ENCODE results near the gene TRIM17.

TRIM17 gene

DNA sequence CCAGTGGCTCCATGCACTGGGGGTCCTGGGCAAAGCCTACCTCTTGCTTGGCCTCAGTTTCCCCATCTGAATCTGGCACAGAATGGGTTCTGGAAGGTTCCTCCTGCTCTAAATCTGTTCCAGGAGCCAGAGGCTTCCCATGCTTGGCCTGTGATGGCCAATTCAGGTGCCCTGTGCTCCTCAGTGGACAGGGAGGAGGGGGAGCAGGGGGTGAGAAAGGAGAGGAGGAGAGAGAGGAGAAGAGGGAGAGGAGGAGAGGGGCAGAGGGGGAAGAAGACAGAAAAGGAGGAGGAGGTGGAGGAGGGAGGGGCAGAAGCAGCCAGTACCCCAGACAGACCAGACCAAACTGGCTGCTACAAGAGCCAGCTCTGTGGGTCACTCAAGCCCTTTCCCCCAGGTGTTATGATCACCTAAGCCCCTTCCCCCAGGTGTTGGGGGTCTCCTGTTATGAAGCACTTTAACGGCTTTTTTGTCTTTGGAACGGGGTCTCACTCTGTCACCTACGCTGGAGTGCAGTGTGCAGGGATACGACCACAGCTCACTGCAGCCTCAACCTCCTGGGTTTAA lies 53.7 kb downstream of the TRIM17 start:
- no peaks in the 10 kb centered on the region for H4K20me1 ChIP-seq (ENCODE audit: control insufficient read depth, insufficient read depth, low read depth, low read length)
- H3K4me2 ChIP-seq (ENCODE audit: low read length): no peak overlapping the region
- H3K79me2 ChIP-seq (ENCODE audit: control insufficient read depth, low read length): no peaks in the 10 kb centered on the region
- H3K36me3 ChIP-seq (ENCODE audit: control insufficient read depth, low read length): no peaks in the 10 kb centered on the region
- H3F3A ChIP-seq (ENCODE audit: control insufficient read depth, insufficient read depth): no peaks in the 10 kb centered on the region
- no peak overlapping the region for H3K4me3 ChIP-seq (ENCODE audit: low read length)
- H3K9me2 ChIP-seq (replicated peaks; ENCODE audit: control insufficient read depth, low read length): no peaks in the 10 kb centered on the region
- TF ChIP-seq EZH2phosphoT487 (IDR thresholded peaks at IDR 0.05; ENCODE audit: borderline replicate concordance, low read length) (no peak), CTCF (IDR thresholded peaks at IDR 0.05; ENCODE audit: low read depth, low read length, poor library complexity, severe bottlenecking) (no peak)
- H3K9me3 ChIP-seq (ENCODE audit: control insufficient read depth, insufficient read depth, low read length): no peaks in the 10 kb centered on the region
- H3K27ac ChIP-seq (ENCODE audit: low read depth, low read length): no peak overlapping the region
- H3K27me3 ChIP-seq (ENCODE audit: control insufficient read depth, low read length): no peaks in the 10 kb centered on the region
- H3K4me1 ChIP-seq (ENCODE audit: control insufficient read depth, low read length): peaks cover 4% of the 10 kb centered on the region

- no peak overlapping the region for H3K27ac ChIP-seq (ENCODE audit: low read depth, low read length)
- no peaks in the 10 kb centered on the region for H4K20me1 ChIP-seq (ENCODE audit: control insufficient read depth, insufficient read depth, low read depth, low read length)
- no peaks in the 10 kb centered on the region for H3K79me2 ChIP-seq (ENCODE audit: control insufficient read depth, low read length)
- H3K4me1 ChIP-seq (ENCODE audit: control insufficient read depth, low read length): no peaks in the 10 kb centered on the region
- TF ChIP-seq CTCF (IDR thresholded peaks at IDR 0.05; ENCODE audit: low read depth, low read length, poor library complexity, severe bottlenecking) (no peak), EZH2phosphoT487 (IDR thresholded peaks at IDR 0.05; ENCODE audit: borderline replicate concordance, low read length) (no peak)
- no peaks in the 10 kb centered on the region for H3K36me3 ChIP-seq (ENCODE audit: control insufficient read depth, low read length)
- H3K4me3 ChIP-seq (ENCODE audit: low read length): no peak overlapping the region
- no peaks in the 10 kb centered on the region for H3K9me3 ChIP-seq (ENCODE audit: control insufficient read depth, insufficient read depth, low read length)
- no peak overlapping the region for H3K4me2 ChIP-seq (ENCODE audit: low read length)
- no peaks in the 10 kb centered on the region for H3K27me3 ChIP-seq (ENCODE audit: control insufficient read depth, low read length)
- H3F3A ChIP-seq (ENCODE audit: control insufficient read depth, insufficient read depth): no peaks in the 10 kb centered on the region
- no peaks in the 10 kb centered on the region for H3K9me2 ChIP-seq (replicated peaks; ENCODE audit: control insufficient read depth, low read length)
These were observed 54.3 kb downstream of the TRIM17 start for GRCh38 chr1:228362141-228362883.

GRCh38 chr1:228361314-228362140 lies 55.1 kb downstream of the TRIM17 start:
- Histone ChIP-seq H3K4me2 (ENCODE audit: low read length) (no peak overlapping the region), H3K4me1 (ENCODE audit: control insufficient read depth, low read length) (no peaks in the 10 kb centered on the region), H3F3A (ENCODE audit: control insufficient read depth, insufficient read depth) (no peaks in the 10 kb centered on the region), H4K20me1 (ENCODE audit: control insufficient read depth, insufficient read depth, low read depth, low read length) (no peaks in the 10 kb centered on the region), H3K4me3 (ENCODE audit: low read length) (no peak overlapping the region), H3K9me2 (replicated peaks; ENCODE audit: control insufficient read depth, low read length) (no peaks in the 10 kb centered on the region), H3K9me3 (ENCODE audit: control insufficient read depth, insufficient read depth, low read length) (no peaks in the 10 kb centered on the region), H3K27me3 (ENCODE audit: control insufficient read depth, low read length) (no peaks in the 10 kb centered on the region), H3K79me2 (ENCODE audit: control insufficient read depth, low read length) (no peaks in the 10 kb centered on the region), H3K36me3 (ENCODE audit: control insufficient read depth, low read length) (no peaks in the 10 kb centered on the region), H3K27ac (ENCODE audit: low read depth, low read length) (no peak overlapping the region)
- TF ChIP-seq EZH2phosphoT487 (IDR thresholded peaks at IDR 0.05; ENCODE audit: borderline replicate concordance, low read length): no peak
- TF ChIP-seq CTCF (IDR thresholded peaks at IDR 0.05; ENCODE audit: low read depth, low read length, poor library complexity, severe bottlenecking): no peak

All from DOHH2 (cell line).